MCF 10A (cell line): Measurements from ENCODE around the gene KCNC1. TPM values are rescaled to one million over a fixed set of nuclear protein-coding genes. Genes with fewer than 3 reads are reported as not detected.

Experiments used
- BruUV-seq: library from RNA; stranded (reverse); fragments of 400-500 nt; replicated peaks from 2 replicates; lab custom pipeline; 2021; lab: Mats Ljungman, UMichigan
- CTCF ChIA-PET: fragments of 300-600 bp; sonication (Branson Sonifier 250); formaldehyde crosslinking; extraction: SDS; loops from one replicate; lab custom pipeline; 2021; ENCODE audit warnings: antibody characterized with exemption, inconsistent platforms; lab: Yijun Ruan, JAX
- POLR2A ChIA-PET: fragments of 300-600, 350-650 bp; sonication (Branson Sonifier 250); formaldehyde crosslinking; extraction: SDS; loops from one replicate; lab custom pipeline; 2020; ENCODE audit warnings: antibody characterized with exemption, inconsistent platforms; lab: Yijun Ruan, JAX
- DNase-seq: peaks from one replicate; pipeline ENCODE4 v3.0.0-alpha.2; 2018; ENCODE audit not compliant: unreplicated experiment
- H3K27ac Mint-ChIP-seq: one replicate; pipeline ENCODE4 v1.8.0; 2022; ENCODE audit warnings: mild to moderate bottlenecking, low read depth, mixed read lengths; ENCODE audit not compliant: unreplicated experiment
- H3K27me3 Mint-ChIP-seq: one replicate; pipeline ENCODE4 v1.8.0; 2022; ENCODE audit warnings: mixed read lengths; ENCODE audit not compliant: insufficient read depth, unreplicated experiment
- H3K36me3 Mint-ChIP-seq: one replicate; pipeline ENCODE4 v1.8.0; 2022; ENCODE audit warnings: mild to moderate bottlenecking, moderate library complexity, mixed read lengths; ENCODE audit not compliant: insufficient read depth, unreplicated experiment
- H3K4me1 Mint-ChIP-seq: one replicate; pipeline ENCODE4 v1.8.0; 2022; ENCODE audit warnings: mixed read lengths; ENCODE audit not compliant: insufficient read depth, unreplicated experiment
- H3K4me3 Mint-ChIP-seq: one replicate; pipeline ENCODE4 v1.8.0; 2022; ENCODE audit warnings: mild to moderate bottlenecking, moderate library complexity, mixed read lengths; ENCODE audit not compliant: unreplicated experiment
- H3K9me3 Mint-ChIP-seq: one replicate; pipeline ENCODE4 v1.8.0; 2022; ENCODE audit warnings: mixed read lengths; ENCODE audit not compliant: unreplicated experiment
- intact Hi-C: fragments of 100-400 bp; cut with micrococcal nuclease; formaldehyde crosslinking; loops from 2 replicates; pipeline ENCODE4 v1.14.1; 2022
- total RNA-seq: library from RNA; stranded (reverse); gene quantifications from 2 replicates; pipeline ENCODE4 v1.2.3, GENCODE V29; 2022
- TF ChIP-seq, protein P1 (sequence below): fragments of 200-600 bp; IDR thresholded peaks from one replicate; pipeline ENCODE4 v1.8.0; 2022; ENCODE audit warnings: antibody characterized with exemption, mild to moderate bottlenecking; ENCODE audit not compliant: unreplicated experiment

Gene KCNC1
- total RNA-seq, 1 experiment from 2014 or later, result not detected

DNA sequence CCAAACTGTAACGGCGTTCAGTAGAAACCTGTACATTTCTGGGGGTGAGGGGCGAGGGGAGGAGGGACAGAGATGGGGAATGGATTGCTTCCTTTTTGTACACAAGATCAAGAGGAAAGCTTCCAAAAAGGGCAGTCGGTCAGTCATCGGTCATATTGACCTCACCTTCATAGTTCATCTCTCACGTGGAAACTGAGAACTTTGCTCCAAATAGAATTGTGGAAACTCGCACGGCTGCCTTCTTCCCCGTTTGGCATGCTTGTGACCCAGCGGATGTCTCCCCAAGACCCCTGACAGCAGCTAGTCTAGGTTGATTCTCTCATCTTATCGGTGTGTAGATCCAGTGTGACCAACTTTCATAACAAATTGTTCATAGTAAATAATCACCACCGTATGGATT lies 47.6 kb downstream of the KCNC1 start:
- POLR2A ChIA-PET, result interaction anchor here (0.5 to 0.6 kb wide), 2 partner anchors 126 to 129 kb away, joined by 3 read pairs; no protein-coding TSS in a partner anchor

DNA sequence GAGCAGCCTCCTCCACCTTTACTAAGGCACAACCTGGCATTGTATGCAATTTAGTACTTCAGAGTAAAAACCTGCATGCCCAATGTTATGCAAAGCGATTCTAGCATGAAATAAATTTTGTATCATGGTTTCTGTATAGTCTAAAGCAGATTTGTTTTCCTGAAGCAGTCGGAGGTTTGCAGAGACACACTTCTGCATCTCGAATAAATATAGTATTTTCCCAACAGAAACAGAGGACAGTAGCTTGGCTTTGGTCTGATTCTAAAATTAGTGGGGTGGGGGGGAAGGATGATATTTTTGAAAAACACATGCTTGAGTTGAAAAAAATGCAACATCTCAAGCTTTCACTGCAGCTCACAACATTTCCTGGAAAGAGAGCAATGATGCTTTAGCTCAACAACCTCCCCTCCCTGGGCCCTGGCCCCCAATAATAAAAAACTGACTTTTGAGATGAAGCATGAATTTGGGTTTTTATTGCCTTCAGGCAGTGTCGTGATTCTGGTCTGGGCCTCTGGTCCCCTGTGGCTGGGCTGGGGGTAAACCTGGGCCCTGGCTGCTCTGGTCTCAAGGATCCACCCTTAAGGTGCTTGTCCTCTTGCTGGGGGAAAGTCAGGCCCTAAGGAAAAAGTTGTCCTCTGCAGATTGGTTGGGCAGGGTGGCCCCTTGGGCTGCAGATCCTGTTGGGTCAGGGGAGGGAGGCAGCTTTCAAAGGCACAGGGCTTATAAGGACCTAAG lies 48.2 kb downstream of the KCNC1 start:
- TF ChIP-seq, protein P1, sequence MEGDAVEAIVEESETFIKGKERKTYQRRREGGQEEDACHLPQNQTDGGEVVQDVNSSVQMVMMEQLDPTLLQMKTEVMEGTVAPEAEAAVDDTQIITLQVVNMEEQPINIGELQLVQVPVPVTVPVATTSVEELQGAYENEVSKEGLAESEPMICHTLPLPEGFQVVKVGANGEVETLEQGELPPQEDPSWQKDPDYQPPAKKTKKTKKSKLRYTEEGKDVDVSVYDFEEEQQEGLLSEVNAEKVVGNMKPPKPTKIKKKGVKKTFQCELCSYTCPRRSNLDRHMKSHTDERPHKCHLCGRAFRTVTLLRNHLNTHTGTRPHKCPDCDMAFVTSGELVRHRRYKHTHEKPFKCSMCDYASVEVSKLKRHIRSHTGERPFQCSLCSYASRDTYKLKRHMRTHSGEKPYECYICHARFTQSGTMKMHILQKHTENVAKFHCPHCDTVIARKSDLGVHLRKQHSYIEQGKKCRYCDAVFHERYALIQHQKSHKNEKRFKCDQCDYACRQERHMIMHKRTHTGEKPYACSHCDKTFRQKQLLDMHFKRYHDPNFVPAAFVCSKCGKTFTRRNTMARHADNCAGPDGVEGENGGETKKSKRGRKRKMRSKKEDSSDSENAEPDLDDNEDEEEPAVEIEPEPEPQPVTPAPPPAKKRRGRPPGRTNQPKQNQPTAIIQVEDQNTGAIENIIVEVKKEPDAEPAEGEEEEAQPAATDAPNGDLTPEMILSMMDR, result no peak
- DNase-seq, result no peak
- Mint-ChIP-seq H3K9me3 (no peaks in the 10 kb centered on the region), H3K4me1 (peaks cover 9% of the 10 kb centered on the region), H3K4me3 (no peak overlapping the region), H3K27me3 (no peaks in the 10 kb centered on the region), H3K36me3 (no peaks in the 10 kb centered on the region), H3K27ac (no peak overlapping the region)
- CTCF ChIA-PET, result interaction anchor here (1.4 kb wide), 1 partner anchor 12 kb away, joined by 4 read pairs; no protein-coding TSS in a partner anchor
- POLR2A ChIA-PET, result interaction anchor here (0.6 kb wide), 1 partner anchor 125 kb away, joined by 3 read pairs; no protein-coding TSS in a partner anchor
- intact Hi-C loops, result no loop called here
- no TSS peak for BruUV-seq

More for the DNA sequence above, 47.6 kb downstream of the KCNC1 start:
- BruUV-seq, result no TSS peak
- intact Hi-C loops, result no loop called here
- DNase-seq, result no peak
- Mint-ChIP-seq H3K36me3 (no peaks in the 10 kb centered on the region), H3K27ac (no peak overlapping the region), H3K9me3 (no peaks in the 10 kb centered on the region), H3K4me3 (no peak overlapping the region), H3K27me3 (no peaks in the 10 kb centered on the region), H3K4me1 (peaks cover 4% of the 10 kb centered on the region)
- CTCF ChIA-PET, result interaction anchor here (1.4 kb wide), 2 partner anchors 11 to 51 kb away, joined by 4 to 6 read pairs; no protein-coding TSS in a partner anchor
- TF ChIP-seq, protein P1, result no peak

DNA sequence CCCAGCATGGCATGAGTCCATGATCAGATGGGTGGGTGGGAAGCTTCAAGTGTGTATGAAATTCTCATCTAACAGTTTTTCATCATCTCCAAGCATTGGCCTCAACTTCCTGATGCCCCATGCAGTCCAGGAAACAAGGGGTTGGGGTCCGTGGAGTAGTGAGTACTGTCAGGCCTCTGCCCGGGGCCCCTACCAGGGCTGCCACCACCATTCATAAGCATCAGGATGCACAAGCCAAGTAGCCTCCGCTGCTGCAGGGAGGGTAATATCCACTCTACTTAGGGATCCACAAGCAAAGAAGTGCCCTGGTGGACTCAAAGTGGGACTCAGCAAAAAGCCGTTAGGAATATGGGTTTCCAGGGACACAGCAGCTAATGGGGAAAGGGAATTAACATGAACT lies 49.3 kb downstream of the KCNC1 start:
- H3K27me3 Mint-ChIP-seq, result no peaks in the 10 kb centered on the region
- H3K27ac Mint-ChIP-seq, result no peak overlapping the region
- no peaks in the 10 kb centered on the region for H3K9me3 Mint-ChIP-seq
- H3K4me1 Mint-ChIP-seq, result peaks cover 9% of the 10 kb centered on the region
- TF ChIP-seq, protein P1, result no peak
- no peak for DNase-seq
- BruUV-seq, result no TSS peak
- no peaks in the 10 kb centered on the region for H3K36me3 Mint-ChIP-seq
- intact Hi-C loops, result no loop called here
- ChIA-PET CTCF (interaction anchor here (0.5 to 1.2 kb wide), 3 partner anchors 52 to 656 kb away, joined by 3 to 5 read pairs (median 3); no protein-coding TSS in a partner anchor), POLR2A (interaction anchor here (0.8 kb wide), 1 partner anchor 14 kb away, joined by 3 read pairs; no protein-coding TSS in a partner anchor)
- no peak overlapping the region for H3K4me3 Mint-ChIP-seq

DNA sequence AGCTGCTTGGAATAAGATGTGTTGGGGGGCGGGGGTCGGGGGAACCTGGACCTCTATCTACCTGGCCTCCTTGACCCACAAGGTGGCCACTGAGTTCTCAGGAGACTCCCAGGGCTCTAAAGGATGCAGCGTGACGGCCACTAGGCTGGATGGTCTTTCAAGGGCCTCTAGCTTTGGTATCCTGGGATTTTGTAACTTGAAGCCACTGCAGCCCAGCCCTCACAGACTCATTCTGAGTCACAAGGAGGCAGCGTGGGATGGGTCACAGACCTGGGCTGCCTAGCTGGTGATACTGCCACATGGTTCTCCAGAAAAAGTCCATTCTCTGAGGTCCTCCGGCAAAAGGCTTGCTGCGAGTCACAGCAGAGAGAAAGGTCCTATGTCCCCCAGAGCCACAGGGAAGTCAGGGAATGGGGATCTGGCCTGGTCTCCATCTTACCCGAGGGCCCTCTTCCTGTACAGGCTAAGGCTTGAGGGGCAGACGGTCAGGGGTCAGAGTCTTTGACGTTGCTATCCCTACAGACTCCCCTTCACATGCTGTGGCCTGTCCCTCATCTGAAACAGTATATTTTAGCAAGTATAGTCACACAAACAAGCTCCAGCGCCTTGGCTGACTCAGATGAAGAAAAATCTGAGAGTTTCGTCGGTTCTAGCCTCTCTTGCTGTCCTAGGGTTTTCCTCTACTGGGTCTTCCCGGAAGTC lies 52.4 kb downstream of the KCNC1 start:
- Mint-ChIP-seq H3K9me3 (no peaks in the 10 kb centered on the region), H3K4me1 (peaks cover 21% of the 10 kb centered on the region), H3K4me3 (no peak overlapping the region), H3K27ac (no peak overlapping the region), H3K36me3 (no peaks in the 10 kb centered on the region), H3K27me3 (no peaks in the 10 kb centered on the region)
- TF ChIP-seq, protein P1, result no peak
- intact Hi-C loops, result no loop called here
- ChIA-PET POLR2A (interaction anchor here (0.7 to 1.0 kb wide), 2 partner anchors 27 to 146 kb away, joined by 3 to 4 read pairs; no protein-coding TSS in a partner anchor), CTCF (interaction anchor here (0.6 to 1.5 kb wide), 7 partner anchors 13 to 388 kb away, joined by 3 to 5 read pairs (median 4); no protein-coding TSS in a partner anchor)
- no TSS peak for BruUV-seq
- DNase-seq, result peak; percentile 86
